Uterus (tissue), 2 donors: ENCODE measurements around the gene INPP4A.

Experiments
- POLR2A ChIP-seq, 2 donors: fragments of 450-650 bp; IDR thresholded peaks; one replicate each; pipeline ENCODE4 v1.6.1; 2016; ENCODE audit warnings: antibody characterized with exemption in 2 of 2, mild to moderate bottlenecking in 1 of 2, moderate library complexity in 1 of 2
- TF ChIP-seq, protein P1 (sequence below), 4 experiments: fragments of 200-600 bp in 2 of 4; fragments of 450-650 bp in 2 of 4; sonication (generic) in 2 of 4; IDR thresholded peaks; one replicate each; pipeline ENCODE4 v1.5.1; 2016 to 2019; ENCODE audit warnings: antibody characterized with exemption in 4 of 4, mild to moderate bottlenecking in 2 of 4, moderate library complexity in 1 of 4

DNA sequence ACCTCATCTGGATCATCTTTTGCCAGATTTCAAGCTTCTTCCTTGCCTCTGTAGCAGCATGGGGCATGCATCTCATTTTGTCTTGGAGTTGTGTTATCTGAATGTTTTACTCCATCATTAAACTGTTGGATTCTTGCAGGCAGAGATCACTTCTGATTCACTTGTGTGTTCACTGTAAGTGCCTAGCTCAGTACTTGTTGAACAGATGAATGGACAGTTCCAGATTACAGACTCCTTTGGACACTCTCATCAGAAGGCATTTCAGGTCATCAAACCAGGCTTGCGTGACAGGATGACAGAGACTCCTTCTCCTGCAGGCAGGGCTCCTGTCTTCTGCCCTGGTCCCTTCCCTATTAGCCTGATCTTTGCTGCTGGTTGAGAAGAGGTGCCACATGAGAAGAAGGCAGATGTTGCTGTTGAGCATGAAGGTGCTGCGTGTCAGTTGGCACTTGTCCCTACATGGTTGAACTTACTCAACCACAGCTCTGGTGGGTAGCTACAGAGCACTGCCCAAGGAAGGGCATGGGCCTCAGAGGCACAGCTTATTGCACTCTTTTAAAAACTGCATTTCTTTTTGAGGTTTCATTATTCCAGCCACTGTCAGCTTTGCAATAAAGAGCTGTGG lies 58.9 kb downstream of the INPP4A start:
- TF ChIP-seq, protein P1, sequence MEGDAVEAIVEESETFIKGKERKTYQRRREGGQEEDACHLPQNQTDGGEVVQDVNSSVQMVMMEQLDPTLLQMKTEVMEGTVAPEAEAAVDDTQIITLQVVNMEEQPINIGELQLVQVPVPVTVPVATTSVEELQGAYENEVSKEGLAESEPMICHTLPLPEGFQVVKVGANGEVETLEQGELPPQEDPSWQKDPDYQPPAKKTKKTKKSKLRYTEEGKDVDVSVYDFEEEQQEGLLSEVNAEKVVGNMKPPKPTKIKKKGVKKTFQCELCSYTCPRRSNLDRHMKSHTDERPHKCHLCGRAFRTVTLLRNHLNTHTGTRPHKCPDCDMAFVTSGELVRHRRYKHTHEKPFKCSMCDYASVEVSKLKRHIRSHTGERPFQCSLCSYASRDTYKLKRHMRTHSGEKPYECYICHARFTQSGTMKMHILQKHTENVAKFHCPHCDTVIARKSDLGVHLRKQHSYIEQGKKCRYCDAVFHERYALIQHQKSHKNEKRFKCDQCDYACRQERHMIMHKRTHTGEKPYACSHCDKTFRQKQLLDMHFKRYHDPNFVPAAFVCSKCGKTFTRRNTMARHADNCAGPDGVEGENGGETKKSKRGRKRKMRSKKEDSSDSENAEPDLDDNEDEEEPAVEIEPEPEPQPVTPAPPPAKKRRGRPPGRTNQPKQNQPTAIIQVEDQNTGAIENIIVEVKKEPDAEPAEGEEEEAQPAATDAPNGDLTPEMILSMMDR (IDR thresholded peaks at IDR 0.05): no peak
- no peak for TF ChIP-seq POLR2A (IDR thresholded peaks at IDR 0.05)
